Caco-2 (cell line): ENCODE measurements around the gene LRRC46. TPM values are rescaled to one million over a fixed set of nuclear protein-coding genes. Genes with fewer than 3 reads are reported as not detected.

ENCODE experiments used
- BruUV-seq: library from RNA; stranded (reverse); fragments of 400-500 nt; replicated peaks from 2 replicates; lab custom pipeline; 2021; lab: Mats Ljungman, UMichigan
- CTCF ChIA-PET: fragments of 300-600 bp; sonication (Branson Sonifier 250); formaldehyde crosslinking; loops from one replicate; lab custom pipeline; 2022; ENCODE audit warnings: antibody characterized with exemption; lab: Charles Lee
- POLR2A ChIA-PET: fragments of 300-600 bp; sonication (Branson Sonifier 250); formaldehyde crosslinking; loops from one replicate; lab custom pipeline; 2022; ENCODE audit warnings: antibody characterized with exemption; lab: Charles Lee
- DNase-seq, 2 experiments: peaks; one replicate each; pipeline versions ENCODE4 v3.0.0 to v3.0.0-alpha.2; 2020 to 2022
- H3K27me3 ChIP-seq: replicated peaks from 2 replicates; pipeline ENCODE4 v1.6.0; 2011; ENCODE audit warnings: low read length; ENCODE audit not compliant: control insufficient read depth, insufficient read depth
- H3K36me3 ChIP-seq: 2 replicates; pipeline ENCODE4 v1.5.1; 2011; ENCODE audit warnings: low read length; ENCODE audit not compliant: control insufficient read depth, insufficient read depth
- H3K4me1 ChIP-seq: fragments of 250-450 bp; sonication (Bioruptor Pico); 2 replicates; pipeline ENCODE4 v1.5.1; 2020; ENCODE audit warnings: mild to moderate bottlenecking
- H3K4me3 ChIP-seq: 2 replicates; pipeline ENCODE4 v1.5.1; 2011; ENCODE audit warnings: low read depth, mild to moderate bottlenecking, control low read depth, low read length
- H3K9me3 ChIP-seq: fragments of 250-450 bp; sonication (Bioruptor Pico); 2 replicates; pipeline ENCODE4 v1.5.1; 2020; ENCODE audit warnings: mild to moderate bottlenecking, moderate library complexity
- H3K27ac Mint-ChIP-seq: one replicate; pipeline ENCODE4 v1.8.0; 2022; ENCODE audit warnings: mixed read lengths; ENCODE audit not compliant: unreplicated experiment
- H3K27me3 Mint-ChIP-seq: one replicate; pipeline ENCODE4 v1.8.0; 2022; ENCODE audit warnings: mixed read lengths; ENCODE audit not compliant: insufficient read depth, unreplicated experiment
- H3K36me3 Mint-ChIP-seq: one replicate; pipeline ENCODE4 v1.8.0; 2022; ENCODE audit warnings: mild to moderate bottlenecking, mixed read lengths; ENCODE audit not compliant: insufficient read depth, unreplicated experiment
- H3K4me1 Mint-ChIP-seq: one replicate; pipeline ENCODE4 v1.8.0; 2022; ENCODE audit warnings: low read depth, mixed read lengths; ENCODE audit not compliant: unreplicated experiment
- H3K4me3 Mint-ChIP-seq: one replicate; pipeline ENCODE4 v1.8.0; 2022; ENCODE audit warnings: mild to moderate bottlenecking, moderate library complexity, mixed read lengths; ENCODE audit not compliant: unreplicated experiment
- H3K9me3 Mint-ChIP-seq: one replicate; pipeline ENCODE4 v1.8.0; 2022; ENCODE audit warnings: mixed read lengths; ENCODE audit not compliant: unreplicated experiment
- CTCF ChIP-seq, 2 experiments: fragments of 200-600 bp in 1 of 2; IDR thresholded peaks; 1 replicate in 1 of 2; 2 replicates in 1 of 2; pipeline versions ENCODE4 v1.5.1 to v1.8.0; 2011 to 2022; ENCODE audit warnings: antibody characterized with exemption in 1 of 2, control low read depth in 1 of 2, inconsistent platforms in 1 of 2, low read depth in 1 of 2, low read length in 1 of 2, mild to moderate bottlenecking in 1 of 2, moderate library complexity in 1 of 2; ENCODE audit not compliant: insufficient read depth in 1 of 2, severe bottlenecking in 1 of 2, unreplicated experiment in 1 of 2
- intact Hi-C: fragments of 100-400 bp; cut with micrococcal nuclease; formaldehyde crosslinking; loops from one replicate; pipeline ENCODE4 v1.10.0; 2022; ENCODE audit not compliant: unreplicated experiment
- total RNA-seq: library from RNA; stranded (reverse); gene quantifications from 2 replicates; pipeline ENCODE4 v1.2.3, GENCODE V29; 2022

LRRC46 gene
- total RNA-seq, 1 experiment from 2014 or later = 2.3 TPM

DNA sequence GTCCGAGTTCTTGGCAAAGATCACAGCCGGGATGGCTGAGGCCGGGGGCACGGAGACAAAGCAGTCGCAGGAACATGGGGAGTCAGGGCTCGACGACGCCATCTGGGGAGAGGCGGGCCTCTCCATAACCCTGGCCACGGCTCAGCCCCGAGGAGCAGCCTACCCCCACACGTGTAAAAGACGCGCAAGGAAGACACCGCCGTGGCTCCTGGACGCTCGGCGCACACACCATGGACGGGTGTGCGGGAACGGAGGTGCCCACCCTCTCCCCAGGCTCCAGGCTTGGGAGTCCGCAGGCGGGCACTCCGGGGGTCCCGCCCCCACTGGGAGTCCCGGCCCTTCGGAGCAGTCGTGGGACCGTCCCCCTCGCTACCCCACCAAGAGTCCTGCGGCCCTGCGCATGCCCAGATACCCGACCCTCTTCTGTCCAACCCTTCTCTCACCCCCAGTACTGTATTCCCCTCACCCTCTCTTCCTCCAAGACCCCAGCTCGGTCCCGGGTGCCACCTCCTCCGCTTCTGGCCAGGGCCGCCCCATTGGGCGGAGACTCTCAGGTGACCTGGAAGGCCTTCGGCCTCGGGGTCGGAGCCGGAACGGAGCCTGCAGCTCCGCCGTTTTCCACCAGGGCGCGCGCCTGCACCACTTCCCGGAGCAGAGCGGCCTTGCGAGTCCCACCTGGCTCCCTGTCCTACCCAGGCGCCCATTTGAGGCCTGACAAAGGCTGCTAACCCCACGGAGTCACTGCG lies 9.4 kb downstream of the LRRC46 start, which contains the start of gene SCRN2:
Gene SCRN2, minus strand, starts transcription at position 532 of the 746 bp plus-strand sequence. Its CDS starts 430 bp downstream, at position 102.
- peak within 1 kb of the TSS; percentile 76 for H3K27ac Mint-ChIP-seq
- TSS peak; percentile 71 for BruUV-seq
- CTCF ChIA-PET = interaction anchor here (0.6 to 14.0 kb wide), 28 partner anchors 8 to 184 kb away, joined by 3 to 904 read pairs (median 5); partner anchors contain the start of genes CDK5RAP3, LRRC46, MRPL10 and OSBPL7

DNA sequence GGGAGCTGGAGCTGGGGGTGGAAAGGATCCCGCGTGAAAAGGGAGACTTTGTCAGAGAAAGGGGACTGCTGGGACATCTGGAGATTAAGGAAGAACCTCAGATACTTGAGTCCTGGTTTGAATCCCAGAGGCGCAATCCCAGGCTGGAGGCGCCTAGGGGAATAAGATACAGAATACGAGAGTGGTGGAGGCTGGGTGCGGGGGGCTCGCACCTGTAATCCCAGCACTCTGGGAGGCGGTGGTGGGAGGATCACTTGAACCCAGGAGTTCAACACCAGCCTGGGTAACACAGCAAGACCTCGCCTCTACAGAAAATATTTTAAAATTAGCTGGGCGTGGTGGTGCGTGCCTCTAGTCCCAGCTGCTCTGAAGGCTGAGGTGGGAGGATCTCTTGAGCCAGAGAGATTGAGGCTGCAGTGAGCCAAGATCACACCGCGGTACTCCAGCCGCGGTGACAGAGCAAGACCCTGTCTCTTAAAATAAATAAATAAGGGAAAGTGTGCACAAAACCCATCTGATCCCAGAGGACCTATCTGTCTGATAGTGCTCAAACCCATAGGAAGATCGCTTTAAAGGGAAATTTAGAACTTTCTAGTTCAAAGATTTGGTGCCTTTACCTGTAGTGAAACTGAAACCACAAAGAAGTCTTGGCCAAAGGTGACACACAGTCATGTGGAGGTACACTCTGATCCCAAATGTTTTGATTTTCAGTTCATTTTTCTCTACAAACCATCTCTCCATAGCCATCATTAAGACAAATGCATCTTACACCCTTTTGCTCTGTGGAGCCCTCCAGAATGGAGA lies 10.2 kb downstream of the LRRC46 start:
- H3K27me3 Mint-ChIP-seq = no peaks in the 10 kb centered on the region
- intact Hi-C loops = loop anchor here (1.0 to 2.0 kb wide), 9 partner anchors 10 to 177 kb away; partner anchors contain the start of genes CDK5RAP3, LRRC46 and MRPL10
- peak overlapping the region; percentile 76 for H3K27ac Mint-ChIP-seq
- Histone ChIP-seq H3K27me3 (no peaks in the 10 kb centered on the region), H3K9me3 (no peaks in the 10 kb centered on the region), H3K4me1 (peaks cover 47% of the 10 kb centered on the region), H3K36me3 (peaks cover 13% of the 10 kb centered on the region), H3K4me3 (no peak overlapping the region)
- no peak for TF ChIP-seq CTCF (IDR thresholded peaks at IDR 0.05; ENCODE audit: insufficient read depth in 1 of 2, low read depth in 1 of 2, low read length in 1 of 2, severe bottlenecking in 1 of 2, unreplicated experiment in 1 of 2)
- POLR2A ChIA-PET = interaction anchor here (1.0 to 2.0 kb wide), 8 partner anchors 9 to 207 kb away, joined by 3 to 25 read pairs (median 8); partner anchors contain the start of genes CDK5RAP3, LRRC46, MRPL10 and NFE2L1
- H3K9me3 Mint-ChIP-seq = no peaks in the 10 kb centered on the region
- CTCF ChIA-PET = interaction anchor here (0.5 to 14.0 kb wide), 28 partner anchors 8 to 184 kb away, joined by 3 to 904 read pairs (median 6); partner anchors contain the start of genes CDK5RAP3, LRRC46, MRPL10 and OSBPL7
- peaks cover 16% of the 10 kb centered on the region for H3K36me3 Mint-ChIP-seq
- peak overlapping the region; percentile 80 for H3K4me3 Mint-ChIP-seq
- DNase-seq = no peak
- peaks cover 44% of the 10 kb centered on the region for H3K4me1 Mint-ChIP-seq
- no TSS peak for BruUV-seq

More for the DNA sequence above, 9.4 kb downstream of the LRRC46 start, which contains the start of gene SCRN2:
- Mint-ChIP-seq H3K27me3 (no peaks in the 10 kb centered on the region), H3K4me1 (peaks cover 44% of the 10 kb centered on the region), H3K9me3 (no peaks in the 10 kb centered on the region), H3K36me3 (peaks cover 10% of the 10 kb centered on the region), H3K4me3 (peak within 1 kb of the TSS; percentile 80)
- Histone ChIP-seq H3K4me1 (peaks cover 47% of the 10 kb centered on the region), H3K36me3 (peaks cover 15% of the 10 kb centered on the region), H3K27me3 (no peaks in the 10 kb centered on the region), H3K9me3 (no peaks in the 10 kb centered on the region), H3K4me3 (peak within 1 kb of the TSS; percentile 63)
- peak; percentile 100 for TF ChIP-seq CTCF (IDR thresholded peaks at IDR 0.05; ENCODE audit: insufficient read depth in 1 of 2, low read depth in 1 of 2, low read length in 1 of 2, severe bottlenecking in 1 of 2, unreplicated experiment in 1 of 2)
- intact Hi-C loops = loop anchor here (1.0 to 2.0 kb wide), 8 partner anchors 10 to 177 kb away; partner anchors contain the start of genes CDK5RAP3, LRRC46 and MRPL10
- POLR2A ChIA-PET = interaction anchor here (0.6 to 2.0 kb wide), 10 partner anchors 10 to 267 kb away, joined by 3 to 25 read pairs (median 6); partner anchors contain the start of genes CDK5RAP3, LRRC46, MRPL10 and NFE2L1
- peak; percentile 98 to 100 for DNase-seq
